Measurements from ENCODE around the gene VPS35.

VPS35 gene

DNA sequence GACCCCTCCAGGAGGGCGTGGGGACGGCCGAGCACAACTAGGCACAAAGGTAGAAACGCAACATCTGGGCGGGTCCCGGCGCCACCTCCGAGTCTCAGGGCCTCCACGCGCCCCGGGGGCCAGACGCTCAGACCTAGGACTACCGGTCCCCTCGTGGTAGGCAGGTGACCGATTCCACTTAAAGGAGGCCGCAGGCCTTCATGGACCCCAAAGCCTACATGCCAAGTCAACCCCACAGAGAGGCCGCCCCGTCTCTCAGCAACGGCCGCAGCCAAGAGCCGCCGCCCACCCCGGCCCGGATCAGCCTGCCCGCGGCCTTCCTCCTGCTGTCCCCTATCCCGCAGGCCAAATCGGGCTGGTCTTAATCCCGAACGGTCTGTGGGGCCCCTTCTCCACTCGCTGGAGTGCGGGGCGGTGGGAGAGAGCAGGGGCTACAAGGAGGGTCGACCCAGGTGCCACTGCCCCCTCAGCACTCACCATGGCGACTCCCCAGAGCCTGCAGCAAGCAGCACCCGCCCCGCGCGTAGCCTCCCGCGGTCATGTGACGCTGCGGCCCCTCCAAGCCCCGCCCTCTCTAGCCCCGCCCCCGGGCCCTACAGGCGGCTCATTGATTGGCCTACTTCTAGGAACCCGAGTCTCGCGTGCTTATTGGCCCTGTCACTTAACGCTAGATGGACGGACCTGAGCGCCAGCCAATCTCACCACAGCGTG is at the start of gene VPS35:
Gene VPS35 (minus strand): TSS at position 525 of the 711 bp plus-strand sequence. CDS start 45 bp downstream, at position 480.
- DNase-seq: peak; percentile 99

DNA sequence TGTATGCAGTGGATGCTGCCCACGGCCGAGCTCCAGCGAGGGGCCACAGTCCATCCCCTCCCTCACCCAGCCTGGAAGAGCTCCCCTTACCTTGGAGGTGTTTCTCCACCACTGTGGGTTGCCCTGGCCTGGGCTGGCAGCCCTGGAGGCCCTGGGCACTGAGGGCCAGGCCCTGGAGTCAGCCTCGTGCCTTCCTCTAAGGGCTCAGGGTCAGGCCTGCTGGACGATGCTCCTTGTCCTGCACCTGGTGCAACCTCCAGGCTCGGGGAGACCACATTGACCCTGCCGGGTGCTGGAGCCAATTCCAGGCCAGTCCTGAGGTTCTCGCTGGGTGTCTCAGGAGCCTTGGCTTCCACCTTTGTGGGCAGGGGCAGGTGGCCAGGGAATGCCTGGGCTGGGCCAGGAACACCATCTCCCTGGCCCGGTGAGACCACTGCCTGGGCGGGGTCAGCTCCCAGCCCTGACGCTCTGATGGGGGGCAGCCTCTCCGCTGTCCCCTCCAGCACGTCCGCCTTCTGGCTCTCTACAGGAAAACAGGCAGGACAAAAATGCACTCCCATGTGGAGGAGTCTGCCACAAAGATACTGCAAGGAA is 48.7 kb upstream of the VPS35 start:
- DNase-seq: no peak

DNA sequence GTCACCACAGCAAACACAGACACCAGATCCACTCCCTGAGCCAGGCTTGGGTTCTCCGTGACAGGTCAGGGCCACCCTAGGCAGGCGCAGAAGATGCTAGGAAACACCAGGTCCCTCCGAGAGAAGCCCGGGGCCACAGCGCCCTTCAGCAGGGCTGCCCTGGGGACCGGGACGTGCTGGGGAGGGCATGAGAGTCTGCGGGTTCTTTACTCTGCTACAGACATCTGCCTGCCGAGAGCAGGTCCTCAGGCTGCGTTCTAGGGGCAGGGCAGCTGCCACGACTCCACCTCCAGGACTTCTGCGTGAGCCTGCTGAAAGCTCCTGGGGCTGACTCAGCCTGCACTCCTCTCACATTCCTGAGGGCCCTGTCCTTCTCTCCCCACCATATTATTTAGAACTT is 47.7 kb upstream of the VPS35 start:
- DNase-seq: no peak

DNA sequence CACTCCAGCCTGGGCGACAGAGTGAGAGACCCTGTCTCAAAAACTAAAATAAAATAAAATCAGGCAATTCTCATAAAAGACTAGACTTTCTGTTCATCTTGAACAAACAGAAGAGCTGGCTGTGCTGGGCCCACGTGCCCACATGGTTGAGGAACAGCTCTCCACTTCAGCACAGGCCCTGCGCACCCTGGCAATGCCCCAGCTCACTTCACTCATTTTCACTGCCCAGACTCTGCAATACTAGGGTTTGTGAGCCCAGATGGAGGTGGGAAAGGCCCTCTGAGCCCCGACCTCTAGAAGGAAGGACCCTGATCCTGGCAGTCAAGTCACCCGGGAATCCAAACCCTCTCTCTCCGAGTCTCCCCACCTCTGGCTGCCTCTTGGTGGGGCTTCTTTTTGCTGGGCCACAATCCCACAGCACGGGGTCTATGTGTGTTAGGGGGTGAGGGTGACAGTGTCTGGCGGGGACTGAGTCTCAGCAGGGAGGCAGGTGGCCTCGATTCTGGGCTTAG is 44.4 kb upstream of the VPS35 start:
- DNase-seq: no peak

DNA sequence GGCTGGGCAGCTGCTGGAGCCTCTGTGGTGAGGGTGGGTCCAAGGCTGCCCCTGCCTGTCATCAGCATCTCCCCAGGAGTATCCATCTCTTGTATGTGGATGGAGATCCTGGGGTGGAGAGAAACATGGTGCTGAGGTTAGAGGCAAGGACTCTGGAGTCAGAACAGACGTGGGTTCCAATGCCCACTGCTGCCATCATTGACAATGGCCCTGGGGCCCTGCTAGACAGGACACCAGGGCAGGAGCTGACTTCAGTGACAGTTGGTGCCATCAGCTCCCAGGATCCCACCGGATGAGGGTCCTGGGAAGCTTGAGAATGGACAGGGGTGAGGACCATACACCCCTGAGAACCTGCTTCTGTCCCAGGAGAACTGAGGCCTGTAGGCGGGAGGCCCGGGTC is 43.6 kb upstream of the VPS35 start:
- no peak for DNase-seq

DNA sequence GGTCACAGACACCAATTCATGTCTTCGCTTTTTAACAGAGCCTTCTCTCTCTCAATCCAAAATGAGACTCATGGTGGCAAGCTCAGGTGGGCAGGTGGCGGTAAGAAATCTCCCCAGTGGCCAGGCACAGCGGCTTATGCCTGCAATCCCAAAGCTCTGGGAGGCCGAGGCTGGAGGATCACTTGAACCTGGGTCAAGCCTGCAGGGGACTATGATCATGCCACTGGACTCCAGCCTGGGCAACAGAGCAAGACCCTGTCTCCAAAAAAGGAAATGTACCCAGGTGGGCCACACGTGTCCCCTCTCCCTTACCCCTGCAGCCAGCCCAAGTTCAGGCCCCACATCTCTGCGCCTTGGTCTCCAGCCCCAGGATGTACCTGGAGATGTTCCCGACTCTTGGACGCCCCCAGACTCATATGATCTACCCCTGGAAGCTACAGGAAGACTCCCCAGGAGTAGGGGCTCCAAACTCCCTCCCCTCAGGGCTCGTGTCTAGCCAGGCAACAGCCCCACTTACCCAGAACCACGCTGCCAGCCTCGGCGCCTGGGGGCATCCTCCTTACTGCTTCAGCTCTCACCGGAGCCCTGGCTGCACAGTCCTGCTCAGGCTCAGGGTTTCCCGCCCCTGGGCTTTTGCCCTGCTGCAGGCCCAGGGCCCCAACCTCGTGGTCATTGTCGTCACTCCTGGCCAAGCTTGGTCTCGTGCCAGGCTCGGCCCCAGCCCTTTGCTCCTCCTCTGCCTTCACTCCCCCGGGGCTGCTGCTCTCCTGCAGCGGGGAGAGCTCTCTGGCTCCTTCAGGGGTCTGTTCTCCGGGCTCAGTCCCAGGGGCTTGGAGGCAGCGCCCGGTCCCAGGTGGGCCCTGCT is 42.9 kb upstream of the VPS35 start:
- no peak for DNase-seq

DNA sequence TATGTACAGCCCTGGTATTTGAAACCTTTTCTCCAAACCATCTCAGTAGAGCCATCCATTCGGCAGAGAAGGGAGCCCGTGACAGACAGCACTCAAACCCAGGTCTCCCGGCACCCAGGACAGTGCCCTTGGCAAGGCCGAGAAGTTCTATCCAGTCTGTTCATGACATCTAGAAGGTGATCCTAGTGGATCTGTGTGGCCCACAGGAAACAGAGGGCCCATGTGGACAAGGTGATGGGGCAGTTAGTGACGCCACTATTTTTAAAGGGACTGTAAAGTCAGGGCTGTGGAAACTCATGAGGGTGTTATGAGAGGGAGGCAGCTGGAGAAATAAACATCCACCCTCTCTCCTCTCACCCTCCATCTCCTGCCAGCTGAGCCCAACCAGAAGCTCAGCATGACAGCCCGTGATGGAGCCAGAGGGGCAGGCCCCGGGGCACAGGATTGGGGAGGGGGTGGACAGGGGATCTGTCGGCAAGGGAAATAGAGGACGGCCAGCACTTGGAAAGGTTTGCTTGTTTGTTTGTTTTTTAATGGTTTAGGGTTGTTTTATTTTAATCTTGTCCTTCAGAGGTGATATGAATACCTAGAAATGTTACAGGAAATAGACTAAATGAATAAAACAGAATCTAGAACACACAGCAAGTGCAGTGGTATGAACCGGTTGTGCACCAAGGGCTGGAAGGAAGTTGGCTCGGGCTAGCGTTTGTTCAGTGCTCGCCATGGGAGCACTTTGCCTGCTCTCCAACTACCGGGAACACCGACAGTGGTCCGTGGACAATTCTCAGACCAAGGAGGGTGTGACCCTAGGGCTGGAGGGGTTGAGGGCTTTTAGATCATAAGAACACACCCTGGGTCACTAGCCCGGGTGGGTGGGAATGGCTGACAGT is 42.1 kb upstream of the VPS35 start:
- no peak for DNase-seq

DNA sequence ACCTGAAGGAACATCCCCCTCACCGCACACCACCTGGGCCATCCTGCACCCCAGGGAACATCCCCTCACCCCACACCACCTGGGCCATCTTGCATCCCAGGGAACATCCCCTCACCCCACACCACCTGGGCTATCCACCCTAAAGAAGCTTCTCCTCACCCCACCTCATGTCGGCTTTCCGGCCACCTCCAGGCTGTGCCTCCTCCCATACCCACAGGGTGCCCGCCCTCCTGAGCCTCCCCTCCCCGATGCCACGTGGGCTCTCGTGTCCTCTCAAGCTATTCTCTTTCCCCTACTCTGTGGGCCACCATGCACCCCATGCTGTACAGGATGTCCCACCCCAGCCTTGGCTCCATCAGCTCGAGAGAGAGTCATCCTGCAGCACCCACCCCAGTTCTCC is 41.1 kb upstream of the VPS35 start:
- no peak for DNase-seq

DNA sequence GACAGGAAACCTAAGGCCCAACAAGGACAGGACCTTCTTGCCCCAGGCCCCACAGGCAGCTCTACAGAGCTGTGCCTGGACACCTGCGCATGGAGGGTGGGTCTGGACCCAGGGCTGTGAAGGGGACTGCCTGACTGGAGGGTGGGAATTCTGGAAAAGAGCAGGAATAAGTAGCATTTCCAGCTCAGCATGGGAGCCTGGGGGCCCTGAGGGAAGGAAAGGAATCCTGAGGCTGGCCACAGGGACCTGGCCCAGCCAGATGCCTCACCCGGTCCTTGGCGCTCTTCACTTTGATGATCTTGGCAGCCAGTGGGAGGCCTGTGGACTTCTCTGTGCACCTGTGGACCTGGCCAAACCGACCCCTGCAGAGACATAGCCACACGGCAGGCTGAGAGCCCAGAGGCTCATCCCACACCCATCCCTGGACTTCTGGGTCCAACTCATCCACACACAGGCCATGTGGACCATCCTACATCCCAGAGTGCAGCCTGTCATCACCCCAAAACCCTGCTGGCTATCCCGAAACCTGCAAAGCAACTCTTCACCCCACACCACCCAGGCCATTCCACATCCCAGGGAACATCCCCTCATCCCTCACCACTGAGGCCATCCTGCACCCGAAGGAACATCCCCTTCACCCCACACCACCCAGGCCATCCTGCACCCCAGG is 40.5 kb upstream of the VPS35 start:
- no peak for DNase-seq

DNA sequence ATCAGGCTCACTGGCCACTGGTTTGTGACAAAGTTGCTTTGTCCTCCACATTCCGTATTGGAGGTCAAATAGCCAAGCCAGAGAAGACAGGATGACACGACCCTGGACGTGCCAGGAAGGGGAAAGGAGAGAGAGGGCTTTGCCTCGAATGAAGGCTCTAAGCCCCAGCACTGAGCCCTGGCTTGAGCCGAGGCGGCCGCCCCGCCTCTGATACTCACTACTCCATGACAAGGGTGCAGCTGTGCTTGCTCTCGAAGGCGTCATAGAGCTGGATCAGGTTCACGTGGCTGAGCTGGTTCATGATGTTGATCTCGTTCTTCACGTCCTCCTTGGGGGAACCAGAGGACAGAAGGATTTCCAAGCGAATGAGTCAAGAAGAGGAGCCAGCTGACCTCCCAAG is 39.8 kb upstream of the VPS35 start:
- DNase-seq: no peak

DNA sequence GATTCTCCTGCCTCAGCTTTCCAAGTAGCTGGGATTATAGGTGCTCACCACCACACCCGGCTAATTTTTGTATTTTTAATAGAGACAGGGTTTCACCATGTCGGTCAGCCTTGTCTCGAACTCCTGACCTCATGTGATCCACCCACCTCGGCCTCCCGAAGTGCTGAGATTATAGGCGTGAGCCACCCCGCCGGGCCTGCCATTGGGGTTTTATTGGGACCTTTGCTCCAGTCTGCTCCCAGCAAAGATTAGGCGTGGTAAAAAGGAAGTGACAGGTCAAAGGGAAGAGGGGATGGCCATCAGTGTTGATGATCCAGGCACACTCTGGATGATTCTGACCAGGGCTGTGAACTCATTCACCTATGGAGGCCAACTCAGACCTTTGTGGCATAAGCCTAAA is 38.7 kb upstream of the VPS35 start:
- DNase-seq: no peak

DNA sequence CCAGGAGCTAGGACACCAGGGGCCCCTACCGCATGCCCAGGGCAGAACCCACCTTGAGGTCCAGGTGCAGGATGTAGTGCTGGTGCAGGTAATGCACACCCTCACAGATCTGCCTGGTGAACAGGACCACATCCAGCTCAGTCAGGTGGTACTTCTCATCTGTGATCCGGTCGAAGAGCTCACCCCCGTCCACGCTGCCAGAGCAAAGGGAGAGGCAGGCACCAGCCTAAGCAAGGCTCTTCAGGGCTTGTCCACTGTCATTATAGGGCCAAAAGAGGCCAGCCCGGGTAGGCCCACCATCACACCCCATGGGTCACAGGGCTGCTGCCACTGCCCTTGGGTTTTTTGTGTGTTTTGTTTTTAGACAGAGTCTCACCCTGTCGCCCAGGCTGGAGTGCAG is 38.2 kb upstream of the VPS35 start:
- no peak for DNase-seq

DNA sequence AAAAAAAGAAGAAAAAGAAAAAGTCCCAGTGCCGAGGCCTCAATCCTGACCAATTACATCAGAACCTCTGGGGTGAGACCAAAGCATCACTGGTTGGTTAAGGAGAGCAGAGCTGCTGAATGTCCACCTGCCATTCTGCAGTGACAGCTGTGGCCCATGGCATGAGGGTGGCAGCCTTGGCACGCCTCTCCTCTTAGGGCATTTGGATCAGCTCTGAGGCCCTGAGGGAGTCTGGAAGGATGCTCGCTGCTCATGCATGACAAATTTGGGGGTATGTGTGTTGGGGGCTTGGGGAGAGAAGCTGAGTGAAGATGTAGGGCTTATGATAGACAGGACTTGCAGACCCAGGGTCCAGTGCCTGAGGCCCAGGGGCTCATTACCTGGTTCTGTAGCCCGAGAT is 32.9 kb upstream of the VPS35 start:
- no peak for DNase-seq

DNA sequence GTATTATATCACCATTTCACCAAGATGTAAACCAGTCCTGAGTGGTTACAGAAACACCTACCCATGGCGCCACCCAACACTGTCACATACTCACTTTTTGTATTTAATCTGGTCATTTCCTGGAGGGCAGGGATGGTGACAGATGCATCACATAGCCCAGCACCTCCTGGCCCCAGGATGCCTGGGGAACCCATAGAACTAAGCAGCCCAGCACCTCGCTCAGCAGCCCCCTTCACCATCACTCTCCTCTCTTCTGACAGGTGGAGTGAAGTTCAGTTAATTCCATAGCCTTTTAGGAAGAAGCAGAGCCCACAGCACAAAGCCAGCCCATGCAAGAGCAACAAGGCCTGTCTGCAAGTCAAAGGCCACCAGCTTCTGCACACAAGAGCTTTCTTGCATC is 31.6 kb upstream of the VPS35 start:
- DNase-seq: no peak

DNA sequence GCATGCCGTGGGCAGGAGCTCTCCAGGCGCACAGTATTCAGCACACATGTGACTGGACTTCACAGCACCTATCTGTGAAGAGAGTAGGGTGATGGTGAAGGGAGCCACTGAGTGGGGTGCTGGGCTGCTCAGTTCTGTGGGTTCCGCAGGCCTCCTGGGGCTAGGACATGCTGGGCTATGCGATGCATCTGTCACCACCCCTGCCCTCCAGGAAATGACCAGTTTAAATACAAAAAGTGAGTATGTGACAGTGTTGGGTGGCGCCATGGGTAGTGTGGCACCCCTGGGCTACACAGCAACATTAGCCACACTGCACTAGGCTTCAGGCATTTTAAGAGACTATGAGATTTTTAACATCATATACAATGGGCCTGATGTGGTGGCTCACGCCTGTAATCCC is 30.6 kb upstream of the VPS35 start:
- DNase-seq: no peak

DNA sequence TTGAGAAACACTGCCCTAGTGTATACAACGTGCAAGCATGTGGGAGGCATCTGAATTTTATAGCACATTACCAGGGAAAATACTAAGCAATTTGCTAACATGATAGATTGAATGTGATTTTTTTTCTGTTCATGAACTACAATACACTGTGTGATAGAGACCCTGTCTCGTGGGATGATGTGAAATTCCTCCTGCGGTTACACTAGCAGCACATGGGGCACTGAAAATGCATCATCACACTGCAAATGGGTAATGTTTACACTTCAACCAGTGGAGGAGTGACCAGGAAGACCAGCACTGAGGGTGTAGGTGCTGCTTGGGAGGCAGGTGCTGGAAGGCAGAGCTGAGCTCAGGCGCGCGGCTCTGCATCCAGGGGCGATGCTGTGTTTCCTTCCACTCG is 29.2 kb upstream of the VPS35 start:
- no peak for DNase-seq

DNA sequence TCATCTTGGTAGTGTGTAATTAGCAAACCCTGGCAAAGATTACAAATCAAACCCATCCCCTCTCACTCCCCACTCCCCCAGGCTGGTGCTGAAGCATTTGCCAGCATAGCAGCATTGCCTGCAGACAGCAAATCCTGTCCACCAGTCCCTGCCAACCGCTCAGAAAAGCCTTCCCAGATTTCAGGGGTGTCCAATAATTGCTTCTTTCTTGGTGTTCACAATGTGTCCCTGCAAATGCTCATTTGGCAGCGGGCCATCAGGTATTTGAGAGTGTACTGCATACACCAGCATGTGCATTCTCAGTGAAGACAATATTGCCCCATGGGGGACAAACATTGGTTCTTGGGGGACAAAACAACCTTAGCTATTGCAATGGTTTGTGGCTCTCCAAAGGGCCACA is 28.7 kb upstream of the VPS35 start:
- DNase-seq: no peak

DNA sequence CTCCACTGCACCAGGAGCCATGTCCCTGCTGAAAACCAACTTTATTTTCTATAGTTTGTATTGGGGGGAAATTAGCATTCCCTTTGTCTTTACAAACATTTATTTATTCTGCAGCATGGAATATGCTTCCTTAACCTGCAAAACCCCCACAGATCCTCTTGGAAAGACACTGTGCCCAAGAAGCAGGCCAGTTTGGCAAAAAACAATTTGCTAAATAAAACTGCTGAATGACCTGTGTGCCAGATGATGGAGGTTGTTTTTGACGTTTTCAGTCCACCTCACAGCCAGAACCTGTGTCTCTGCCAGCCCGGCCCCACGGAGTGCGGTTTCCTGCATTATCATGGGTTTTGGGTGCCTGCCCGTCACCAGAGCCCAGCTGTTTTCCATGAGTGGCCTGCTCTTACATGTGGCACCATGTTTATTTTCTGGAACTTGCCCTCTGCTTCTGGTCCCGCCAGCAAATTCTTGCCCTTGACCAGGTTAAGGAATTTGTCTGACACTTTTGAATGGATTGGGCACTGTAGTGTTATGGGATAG is 26.9 kb upstream of the VPS35 start:
- no peak for DNase-seq

DNA sequence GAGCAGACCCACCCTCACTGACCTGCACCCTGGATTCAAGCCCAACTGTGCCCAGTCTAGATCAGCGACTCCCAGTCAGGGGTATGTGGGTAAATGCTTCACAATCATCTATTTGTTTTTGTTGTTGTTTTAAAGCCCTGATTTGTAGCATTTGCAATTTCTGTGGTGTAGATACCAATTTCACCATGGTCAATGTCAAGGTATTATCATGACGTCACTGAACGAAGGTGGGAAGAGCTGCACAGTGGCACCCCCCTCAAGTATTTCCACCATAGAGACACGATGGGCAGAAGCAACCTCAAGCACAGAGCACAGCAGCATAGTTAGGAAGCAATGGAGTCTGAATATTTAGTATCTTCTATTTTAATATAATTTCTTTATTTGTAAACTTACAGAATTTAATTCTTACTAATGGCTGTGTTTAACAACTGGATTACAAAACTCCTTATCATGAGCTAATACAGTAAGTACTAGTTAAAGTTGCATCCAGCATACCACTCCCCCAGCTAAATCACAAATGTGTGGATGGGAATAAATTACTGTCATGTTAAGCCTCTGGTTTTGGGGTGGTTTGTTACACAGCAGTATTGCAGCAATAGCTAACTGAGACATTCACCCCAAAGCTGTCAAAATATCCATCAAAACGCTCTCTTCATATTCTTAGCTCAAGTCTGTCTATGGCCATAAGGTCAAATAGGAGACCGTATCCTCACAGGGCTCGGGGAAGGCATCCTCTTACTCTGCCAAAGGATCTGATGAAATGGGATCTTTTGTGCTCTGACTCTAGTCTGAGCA is 26.0 kb upstream of the VPS35 start:
- no peak for DNase-seq

DNA sequence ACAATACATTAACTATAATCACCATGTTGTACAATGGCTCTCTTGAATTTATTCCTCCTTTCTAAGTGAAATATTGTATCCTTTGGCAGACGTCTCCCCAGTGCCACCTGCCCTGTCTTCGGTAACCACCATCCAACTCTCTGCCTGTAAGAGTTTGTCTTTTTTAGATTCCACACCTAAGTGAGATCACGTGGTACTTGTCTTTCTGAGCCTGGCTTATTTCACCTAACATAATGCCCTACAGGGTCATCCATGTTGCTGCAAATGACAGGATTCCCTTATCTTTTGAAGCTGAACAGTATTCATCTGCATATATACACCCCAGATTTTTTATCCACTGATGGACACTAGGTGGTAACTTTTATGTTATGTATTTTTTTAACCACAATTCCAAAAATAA is 24.7 kb upstream of the VPS35 start:
- no peak for DNase-seq

DNA sequence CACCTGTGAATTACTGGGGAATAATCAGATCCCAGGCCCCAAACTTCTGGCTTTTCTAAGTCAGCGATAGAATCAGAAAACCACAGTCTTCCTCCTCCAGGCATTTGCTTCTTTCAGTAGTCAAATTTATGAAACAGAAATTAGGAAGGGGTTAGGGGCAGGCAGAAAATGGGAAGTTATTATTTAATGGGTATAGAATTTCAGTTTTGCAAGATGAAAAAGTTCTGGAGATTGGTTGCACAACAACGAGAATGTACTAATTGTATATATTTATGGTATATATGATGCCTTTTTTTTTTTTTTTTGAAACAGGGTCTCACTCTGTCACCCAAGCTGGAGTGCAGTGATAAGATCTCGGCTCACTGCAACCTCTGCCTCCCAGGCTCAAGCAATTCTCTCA is 23.9 kb upstream of the VPS35 start:
- no peak for DNase-seq

All from CD4-positive, alpha-beta T cell treated with Interleukin-17A for 1 hour (primary cell).